Progenitor cell of endocrine pancreas (in vitro differentiated cells): ENCODE results near the gene CLDND1. TPM values are rescaled to one million over a fixed set of nuclear protein-coding genes. Genes with fewer than 3 reads are reported as not detected.

ENCODE experiments used
- DNase-seq: peaks from one replicate; pipeline ENCODE4 v3.0.0; 2021; ENCODE audit warnings: low spot score; ENCODE audit not compliant: unreplicated experiment
- H3K27ac Mint-ChIP-seq: 2 replicates; pipeline ENCODE4 v1.8.0; 2021; ENCODE audit warnings: mild to moderate bottlenecking, moderate library complexity, mixed read lengths
- H3K27me3 Mint-ChIP-seq: 2 replicates; pipeline ENCODE4 v1.8.0; 2021; ENCODE audit warnings: mixed read lengths
- H3K36me3 Mint-ChIP-seq: 2 replicates; pipeline ENCODE4 v1.8.0; 2022; ENCODE audit warnings: mixed read lengths; ENCODE audit not compliant: insufficient read depth
- H3K4me1 Mint-ChIP-seq: 2 replicates; pipeline ENCODE4 v1.8.0; 2021; ENCODE audit warnings: low read depth, mixed read lengths
- H3K4me3 Mint-ChIP-seq: 2 replicates; pipeline ENCODE4 v1.8.0; 2021; ENCODE audit warnings: low read depth, mild to moderate bottlenecking, moderate library complexity, mixed read lengths
- H3K9me3 Mint-ChIP-seq: 2 replicates; pipeline ENCODE4 v1.8.0; 2021; ENCODE audit warnings: low read depth, mixed read lengths
- CTCF ChIP-seq: fragments of 200-600 bp; sonication (generic); IDR thresholded peaks from one replicate; pipeline ENCODE4 v1.5.0; 2021; ENCODE audit warnings: antibody characterized with exemption, mild to moderate bottlenecking; ENCODE audit not compliant: unreplicated experiment
- total RNA-seq: library from RNA; stranded (reverse); gene quantifications from 2 replicates; pipeline ENCODE4 v1.2.1, GENCODE V29; 2021

The CLDND1 gene
- total RNA-seq, 1 donor from 2014 or later = 101 TPM

GRCh38 chr3:98513091-98513511 lies 9.6 kb downstream of the CLDND1 start:
- Mint-ChIP-seq H3K27me3 (no peaks in the 10 kb centered on the region), H3K36me3 (peaks cover 3% of the 10 kb centered on the region), H3K27ac (no peak overlapping the region), H3K4me3 (no peak overlapping the region), H3K4me1 (peaks cover 13% of the 10 kb centered on the region), H3K9me3 (no peaks in the 10 kb centered on the region)
- TF ChIP-seq CTCF = no peak
- DNase-seq = no peak

- H3K4me3 Mint-ChIP-seq = no peak overlapping the region
- H3K27me3 Mint-ChIP-seq = no peaks in the 10 kb centered on the region
- TF ChIP-seq CTCF = no peak
- peaks cover 3% of the 10 kb centered on the region for H3K36me3 Mint-ChIP-seq
- peaks cover 13% of the 10 kb centered on the region for H3K4me1 Mint-ChIP-seq
- no peak for DNase-seq
- H3K27ac Mint-ChIP-seq = peak overlapping the region; percentile 14
- no peaks in the 10 kb centered on the region for H3K9me3 Mint-ChIP-seq
Measured at GRCh38 chr3:98512576-98512975, 10.1 kb downstream of the CLDND1 start.

- H3K4me1 Mint-ChIP-seq = peaks cover 3% of the 10 kb centered on the region
- no peak for TF ChIP-seq CTCF
- H3K9me3 Mint-ChIP-seq = no peaks in the 10 kb centered on the region
- no peak for DNase-seq
- no peak overlapping the region for H3K4me3 Mint-ChIP-seq
- H3K27ac Mint-ChIP-seq = no peak overlapping the region
- peaks cover 3% of the 10 kb centered on the region for H3K36me3 Mint-ChIP-seq
- no peaks in the 10 kb centered on the region for H3K27me3 Mint-ChIP-seq
Measured at GRCh38 chr3:98508582-98508981, 14.1 kb downstream of the CLDND1 start.

GRCh38 chr3:98504539-98504938 lies 18.2 kb downstream of the CLDND1 start:
- H3K4me1 Mint-ChIP-seq = peaks cover 13% of the 10 kb centered on the region
- no peak for TF ChIP-seq CTCF
- H3K4me3 Mint-ChIP-seq = no peak overlapping the region
- H3K27ac Mint-ChIP-seq = no peak overlapping the region
- DNase-seq = no peak
- H3K9me3 Mint-ChIP-seq = no peaks in the 10 kb centered on the region
- H3K36me3 Mint-ChIP-seq = peaks cover 3% of the 10 kb centered on the region
- H3K27me3 Mint-ChIP-seq = no peaks in the 10 kb centered on the region

- Mint-ChIP-seq H3K27ac (no peak overlapping the region), H3K4me3 (no peak overlapping the region), H3K36me3 (no peaks in the 10 kb centered on the region), H3K27me3 (no peaks in the 10 kb centered on the region), H3K4me1 (peaks cover 13% of the 10 kb centered on the region), H3K9me3 (no peaks in the 10 kb centered on the region)
- no peak for TF ChIP-seq CTCF
- no peak for DNase-seq
Measured at GRCh38 chr3:98501863-98502576, 20.7 kb downstream of the CLDND1 start.
